HEK293 (cell line): ENCODE results near the gene SLX9.
A peak's percentile ranks its signal among the peaks of the same experiment; 100 is the strongest.

ENCODE experiments used
- CTCF ChIA-PET: fragments of 350-600 bp; formaldehyde crosslinking; extraction: SDS; loops from one replicate; lab custom pipeline; 2021; ENCODE audit warnings: antibody characterized with exemption; lab: Yijun Ruan, JAX
- POLR2A ChIA-PET: fragments of 300-600 bp; formaldehyde crosslinking; extraction: SDS; loops from one replicate; lab custom pipeline; 2020; ENCODE audit warnings: antibody characterized with exemption, inconsistent platforms; lab: Yijun Ruan, JAX
- H3K27ac ChIP-seq: fragments of 200-500 bp; sonication (Bioruptor generic); 2 replicates; pipeline ENCODE4 v1.5.1; 2014; ENCODE audit warnings: low read depth, low read length, control low read depth, inconsistent platforms; ENCODE audit errors: extremely low read depth
- H3K36me3 ChIP-seq, 2 experiments: fragments of 200-500 bp in 1 of 2; sonication (Bioruptor generic) in 1 of 2; 1 replicate in 1 of 2; 2 replicates in 1 of 2; pipeline ENCODE4 v1.5.1; 2014 to 2017; ENCODE audit warnings: inconsistent platforms in 2 of 2, low read length in 2 of 2; ENCODE audit not compliant: control insufficient read depth in 2 of 2, insufficient read depth in 1 of 2
- H3K4me1 ChIP-seq: fragments of 200-500 bp; sonication (Bioruptor generic); 2 replicates; pipeline ENCODE4 v1.5.1; 2014; ENCODE audit warnings: mild to moderate bottlenecking, low read length, inconsistent platforms; ENCODE audit not compliant: control insufficient read depth, insufficient read depth
- H3K4me3 ChIP-seq: 2 replicates; pipeline ENCODE4 v1.5.1; 2011; ENCODE audit warnings: low read depth, mild to moderate bottlenecking, control low read depth, low read length, moderate library complexity
- H3K9me3 ChIP-seq: fragments of 200-500 bp; sonication (Bioruptor generic); 2 replicates; pipeline ENCODE4 v1.5.1; 2014; ENCODE audit warnings: low read depth, low read length, inconsistent platforms; ENCODE audit not compliant: control insufficient read depth, insufficient read depth
- EGR2 ChIP-seq: fragments of 450-650 bp; formaldehyde crosslinking; IDR thresholded peaks from 2 replicates; pipeline ENCODE4 v1.5.1; 2016; ENCODE audit warnings: low read depth, missing biosample characterization, missing genetic modification characterization
- GLIS1 ChIP-seq: fragments of 450-650 bp; formaldehyde crosslinking; IDR thresholded peaks from 2 replicates; pipeline ENCODE4 v1.5.1; 2016; ENCODE audit warnings: missing biosample characterization, missing genetic modification characterization
- KLF1 ChIP-seq: fragments of 450-650 bp; formaldehyde crosslinking; IDR thresholded peaks from 2 replicates; pipeline ENCODE4 v1.5.1; 2016; ENCODE audit warnings: missing biosample characterization, missing genetic modification characterization
- KLF8 ChIP-seq: fragments of 450-650 bp; formaldehyde crosslinking; IDR thresholded peaks from 2 replicates; pipeline ENCODE4 v1.5.1; 2016; ENCODE audit warnings: missing biosample characterization, missing genetic modification characterization
- MZF1 ChIP-seq: fragments of 450-650 bp; formaldehyde crosslinking; IDR thresholded peaks from 2 replicates; pipeline ENCODE4 v1.5.1; 2017; ENCODE audit warnings: missing biosample characterization, missing genetic modification characterization, borderline replicate concordance
- PATZ1 ChIP-seq: fragments of 450-650 bp; formaldehyde crosslinking; IDR thresholded peaks from 2 replicates; pipeline ENCODE4 v1.5.1; 2016; ENCODE audit warnings: missing biosample characterization, missing genetic modification characterization
- ZBTB11 ChIP-seq: fragments of 450-650 bp; formaldehyde crosslinking; conservative IDR thresholded peaks from 2 replicates; pipeline ENCODE4 v1.5.1; 2016; ENCODE audit warnings: low read depth, missing biosample characterization, missing genetic modification characterization
- ZBTB20 ChIP-seq: fragments of 450-650 bp; formaldehyde crosslinking; IDR thresholded peaks from 2 replicates; pipeline ENCODE4 v1.5.1; 2016; ENCODE audit warnings: missing biosample characterization, missing genetic modification characterization
- ZFHX2 ChIP-seq: fragments of 450-650 bp; formaldehyde crosslinking; conservative IDR thresholded peaks from 2 replicates; pipeline ENCODE4 v1.5.1; 2016; ENCODE audit warnings: missing biosample characterization, missing genetic modification characterization
- ZNF23 ChIP-seq: fragments of 450-650 bp; formaldehyde crosslinking; IDR thresholded peaks from 2 replicates; pipeline ENCODE4 v1.5.1; 2016; ENCODE audit warnings: missing biosample characterization, missing genetic modification characterization, borderline replicate concordance
- ZNF239 ChIP-seq: fragments of 450-650 bp; formaldehyde crosslinking; IDR thresholded peaks from 2 replicates; pipeline ENCODE4 v1.5.1; 2016; ENCODE audit warnings: missing biosample characterization, missing genetic modification characterization
- ZNF248 ChIP-seq: fragments of 450-650 bp; formaldehyde crosslinking; IDR thresholded peaks from 2 replicates; pipeline ENCODE4 v1.5.1; 2017; ENCODE audit warnings: missing biosample characterization, missing genetic modification characterization
- ZNF292 ChIP-seq: fragments of 450-650 bp; formaldehyde crosslinking; IDR thresholded peaks from 2 replicates; pipeline ENCODE4 v1.5.1; 2016; ENCODE audit warnings: low read depth, missing biosample characterization, missing genetic modification characterization, borderline replicate concordance
- ZNF311 ChIP-seq: fragments of 450-650 bp; formaldehyde crosslinking; IDR thresholded peaks from 2 replicates; pipeline ENCODE4 v1.5.1; 2017; ENCODE audit warnings: missing biosample characterization, missing genetic modification characterization, borderline replicate concordance
- ZNF391 ChIP-seq: fragments of 450-650 bp; formaldehyde crosslinking; IDR thresholded peaks from 2 replicates; pipeline ENCODE4 v1.5.1; 2016; ENCODE audit warnings: low read depth, missing biosample characterization, missing genetic modification characterization, borderline replicate concordance
- ZNF416 ChIP-seq: fragments of 450-650 bp; formaldehyde crosslinking; IDR thresholded peaks from 2 replicates; pipeline ENCODE4 v1.5.1; 2016; ENCODE audit warnings: missing biosample characterization, missing genetic modification characterization
- ZNF433 ChIP-seq: fragments of 450-650 bp; formaldehyde crosslinking; IDR thresholded peaks from 2 replicates; pipeline ENCODE4 v1.5.1; 2016; ENCODE audit warnings: missing biosample characterization, missing genetic modification characterization, low read depth
- ZNF571 ChIP-seq: fragments of 450-650 bp; formaldehyde crosslinking; IDR thresholded peaks from 2 replicates; pipeline ENCODE4 v1.5.0; 2017; ENCODE audit warnings: missing biosample characterization, missing genetic modification characterization
- ZNF600 ChIP-seq: fragments of 450-650 bp; formaldehyde crosslinking; IDR thresholded peaks from 2 replicates; pipeline ENCODE4 v1.5.1; 2016; ENCODE audit warnings: missing biosample characterization, missing genetic modification characterization
- TF ChIP-seq, protein P1 (sequence below): fragments of 450-650 bp; formaldehyde crosslinking; IDR thresholded peaks from 2 replicates; pipeline ENCODE4 v1.5.1; 2017; ENCODE audit warnings: missing biosample characterization, missing genetic modification characterization

The SLX9 gene

DNA sequence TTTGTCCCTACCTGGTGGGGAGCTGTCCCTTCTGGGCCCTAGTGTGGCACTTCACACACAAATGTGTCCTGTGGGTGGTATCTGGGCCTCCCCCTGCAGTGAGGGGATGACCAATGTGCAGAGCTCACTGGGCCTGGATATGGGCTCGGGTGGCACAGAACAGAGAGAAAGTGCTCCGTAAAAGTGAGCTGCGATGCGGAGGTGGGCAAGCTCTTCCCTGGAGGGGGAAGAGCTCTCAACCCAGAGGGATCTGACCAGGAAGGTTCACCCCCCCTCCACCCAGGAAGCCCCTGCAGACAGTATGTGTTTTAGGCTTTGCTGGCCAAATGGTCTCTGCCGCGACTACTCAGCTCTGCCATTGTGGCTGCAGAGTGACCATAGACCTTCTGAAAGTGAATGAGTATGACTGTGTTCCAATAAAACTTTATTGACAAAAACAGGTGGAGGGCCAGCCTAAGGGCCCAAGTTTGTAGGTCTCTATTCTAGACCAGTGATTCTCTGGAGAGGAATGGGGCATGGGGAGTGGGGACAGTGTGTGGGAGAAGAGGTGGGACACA, 10.5 kb upstream of the SLX9 start:
- ChIA-PET POLR2A (interaction anchor here (1.2 kb wide), 1 partner anchor 55 kb away, joined by 5 read pairs; the partner anchor contains the start of gene PTTG1IP), CTCF (interaction anchor here (0.5 to 1.9 kb wide), 3 partner anchors 40 to 419 kb away, joined by 3 to 8 read pairs (median 3); no protein-coding TSS in a partner anchor)
- Histone ChIP-seq H3K27ac (no peak overlapping the region), H3K4me1 (0 out of 2 replicates have a peak, but pooled peaks cover 5% of the 10 kb centered on the region), H3K9me3 (no peaks in the 10 kb centered on the region), H3K4me3 (no peak overlapping the region), H3K36me3 (peaks cover 0 to 9% of the 10 kb centered on the region in 2 experiments; a peak in 1 of 3 replicates)
- TF ChIP-seq ZNF391 (tag by site-specific recombination) (no peak), KLF8 (tag by site-specific recombination) (0 out of 2 replicates have a peak, but pooled peaks have one; percentile 18), PATZ1 (peak; percentile 34; the same call in 1 of the 2 replicates)

- TF ChIP-seq ZNF311 (tag by site-specific recombination) (0 out of 2 replicates have a peak, but pooled peaks have one; percentile 28), ZNF571 (no peak), ZFHX2 (tag by site-specific recombination) (0 out of 2 replicates have a peak, but pooled peaks have one; percentile 6), GLIS1 (tag by site-specific recombination) (0 out of 2 replicates have a peak, but pooled peaks have one; percentile 19)
- TF ChIP-seq, protein P1, sequence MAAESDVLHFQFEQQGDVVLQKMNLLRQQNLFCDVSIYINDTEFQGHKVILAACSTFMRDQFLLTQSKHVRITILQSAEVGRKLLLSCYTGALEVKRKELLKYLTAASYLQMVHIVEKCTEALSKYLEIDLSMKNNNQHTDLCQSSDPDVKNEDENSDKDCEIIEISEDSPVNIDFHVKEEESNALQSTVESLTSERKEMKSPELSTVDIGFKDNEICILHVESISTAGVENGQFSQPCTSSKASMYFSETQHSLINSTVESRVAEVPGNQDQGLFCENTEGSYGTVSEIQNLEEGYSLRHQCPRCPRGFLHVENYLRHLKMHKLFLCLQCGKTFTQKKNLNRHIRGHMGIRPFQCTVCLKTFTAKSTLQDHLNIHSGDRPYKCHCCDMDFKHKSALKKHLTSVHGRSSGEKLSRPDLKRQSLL (tag by site-specific recombination): no peak
- ChIA-PET POLR2A (interaction anchor here (1.0 to 1.2 kb wide), 2 partner anchors 56 kb away, joined by 3 to 5 read pairs; partner anchors contain the start of gene PTTG1IP), CTCF (interaction anchor here (0.7 to 2.6 kb wide), 3 partner anchors 41 to 420 kb away, joined by 3 to 21 read pairs (median 8); partner anchors contain the start of gene UBE2G2)
- Histone ChIP-seq H3K36me3 (peaks cover 0 to 16% of the 10 kb centered on the region in 2 experiments; a peak in 1 of 3 replicates), H3K27ac (no peak overlapping the region), H3K4me3 (no peak overlapping the region), H3K4me1 (0 out of 2 replicates have a peak, but pooled peaks cover 5% of the 10 kb centered on the region), H3K9me3 (no peaks in the 10 kb centered on the region)
Observed at GRCh38 chr21:44929799-44930542, 9.9 kb upstream of the SLX9 start.

GRCh38 chr21:44930543-44930981, 9.3 kb upstream of the SLX9 start:
- Histone ChIP-seq H3K4me1 (0 out of 2 replicates have a peak, but pooled peaks cover 5% of the 10 kb centered on the region), H3K4me3 (no peak overlapping the region), H3K36me3 (peaks cover 0 to 17% of the 10 kb centered on the region in 2 experiments; a peak in 1 of 3 replicates), H3K9me3 (no peaks in the 10 kb centered on the region), H3K27ac (no peak overlapping the region)
- TF ChIP-seq ZNF416: no peak
- no peak for TF ChIP-seq ZBTB11 (tag by site-specific recombination)
- TF ChIP-seq KLF1 (tag by site-specific recombination): peak; percentile 41
- TF ChIP-seq ZNF600 (tag by site-specific recombination): no peak
- TF ChIP-seq ZBTB20 (tag by site-specific recombination): no peak
- no peak for TF ChIP-seq ZNF292
- peak; percentile 40 for TF ChIP-seq ZFHX2 (tag by site-specific recombination)
- TF ChIP-seq ZNF248: no peak
- no peak for TF ChIP-seq MZF1 (tag by site-specific recombination)
- no peak for TF ChIP-seq ZNF239 (tag by site-specific recombination)
- no peak for TF ChIP-seq ZNF433 (tag by site-specific recombination)
- TF ChIP-seq EGR2 (tag by site-specific recombination): peak; percentile 39; the same call in 1 of the 2 replicates
- no peak for TF ChIP-seq ZNF23 (tag by site-specific recombination)
- ChIA-PET POLR2A (interaction anchor here (1.0 kb wide), 1 partner anchor 57 kb away, joined by 3 read pairs; the partner anchor contains the start of gene PTTG1IP), CTCF (interaction anchor here (1.1 to 2.6 kb wide), 2 partner anchors 130 to 198 kb away, joined by 3 to 21 read pairs; partner anchors contain the start of gene UBE2G2)
